HepG2 (cell line): Measurements from ENCODE around the gene SYN1. TPM values are rescaled to one million over a fixed set of nuclear protein-coding genes. Genes with fewer than 3 reads are reported as not detected.

Experiments
- ATAC-seq: fragments of 200-7000 bp; cut with Tn5 transposase; 3 replicates; pipeline ENCODE4 v1.9.1; 2020; ENCODE audit warnings: mild to moderate bottlenecking, moderate library complexity
- BruUV-seq: library from RNA; stranded (reverse); fragments of 400-500 nt; replicated peaks from 2 replicates; lab custom pipeline; 2021; lab: Mats Ljungman, UMichigan
- CTCF ChIA-PET: fragments of 300-600 bp; formaldehyde crosslinking; extraction: SDS; loops from one replicate; lab custom pipeline; 2021; ENCODE audit warnings: low total read pairs, inconsistent platforms, low intra/inter-chr PET ratio; lab: Yijun Ruan, JAX
- POLR2A ChIA-PET: fragments of 350-600 bp; sonication (Branson Sonifier 250); formaldehyde crosslinking; loops from one replicate; lab custom pipeline; 2020; ENCODE audit warnings: antibody characterized with exemption, inconsistent platforms; lab: Yijun Ruan, JAX
- DNase-seq: peaks from one replicate; pipeline ENCODE4 v3.0.0-alpha.2; 2015; ENCODE audit warnings: low spot score
- FAIRE-seq: peaks from 3 replicates; lab custom pipeline; 2011; peaks lifted over from hg19 to GRCh38; lab: Jason Lieb, UNC
- H2AFZ ChIP-seq: one replicate; pipeline ENCODE4 v1.6.1; 2011; ENCODE audit warnings: low read length, inconsistent platforms
- H3K27ac ChIP-seq: fragments of 300-600 bp; 3 replicates; pipeline ENCODE4 v1.8.0; 2011; ENCODE audit warnings: mixed run types, mild to moderate bottlenecking, mixed read lengths, low read length, inconsistent platforms; ENCODE audit not compliant: insufficient read depth; ENCODE audit errors: extremely low read length
- H3K27me3 ChIP-seq, 2 experiments: fragments of 200-600 bp in 1 of 2; 2 replicates in 1 of 2; 3 replicates in 1 of 2; pipeline versions ENCODE4 v1.6.0 to v1.8.0; 2011; ENCODE audit warnings: low read length in 2 of 2, mild to moderate bottlenecking in 2 of 2, moderate library complexity in 2 of 2, inconsistent platforms in 1 of 2; ENCODE audit not compliant: insufficient read depth in 2 of 2, control insufficient read depth in 1 of 2
- H3K36me3 ChIP-seq, 2 experiments: fragments of 200-600 bp in 1 of 2; replicated peaks in 1 of 2; 2 replicates in 1 of 2; 3 replicates in 1 of 2; pipeline versions ENCODE4 v1.5.1 to v1.8.0; 2011; ENCODE audit warnings: low read length in 2 of 2, inconsistent platforms in 1 of 2; ENCODE audit not compliant: insufficient read depth in 2 of 2, control insufficient read depth in 1 of 2
- H3K4me1 ChIP-seq: 2 replicates; pipeline ENCODE4 v1.5.1; 2012; ENCODE audit warnings: low read length, inconsistent platforms; ENCODE audit not compliant: insufficient read depth
- H3K4me2 ChIP-seq: 2 replicates; pipeline ENCODE4 v1.6.0; 2011; ENCODE audit warnings: low read depth, low read length, inconsistent platforms
- H3K4me3 ChIP-seq, 3 experiments: fragments of 200-600 bp in 1 of 3; sonication (generic), shearing (Covaris generic) in 1 of 3; replicated peaks in 1 of 3; 2 replicates each; pipeline ENCODE4 v1.5.1; 2011 to 2016; ENCODE audit warnings: low read length in 3 of 3, inconsistent platforms in 2 of 3, low read depth in 2 of 3, mild to moderate bottlenecking in 2 of 3, control low read depth in 1 of 3, mixed read lengths in 1 of 3; ENCODE audit not compliant: insufficient read depth in 1 of 3
- H3K79me2 ChIP-seq: one replicate; pipeline ENCODE4 v1.6.1; 2011; ENCODE audit warnings: low read length, inconsistent platforms; ENCODE audit not compliant: insufficient read depth
- H3K9ac ChIP-seq: 2 replicates; pipeline ENCODE4 v1.6.0; 2011; ENCODE audit warnings: mild to moderate bottlenecking, low read depth, low read length, inconsistent platforms; ENCODE audit not compliant: insufficient read depth
- H3K9me3 ChIP-seq: 2 replicates; pipeline ENCODE4 v1.5.1; 2012; ENCODE audit warnings: mild to moderate bottlenecking, low read length
- H4K20me1 ChIP-seq: 2 replicates; pipeline ENCODE4 v1.6.0; 2011; ENCODE audit warnings: inconsistent platforms, mild to moderate bottlenecking, low read length, moderate library complexity; ENCODE audit not compliant: insufficient read depth
- ASH2L ChIP-seq: fragments of 300-600, 200-600 bp; sonication (generic); IDR thresholded peaks from 2 replicates; pipeline ENCODE4 v1.7.0; 2017; ENCODE audit warnings: low read depth, mild to moderate bottlenecking, moderate library complexity, mixed read lengths, low read length; ENCODE audit not compliant: insufficient read length
- BRCA1 ChIP-seq: sonication (generic); formaldehyde crosslinking; IDR thresholded peaks from 2 replicates; pipeline ENCODE4 v1.4.0; 2020; ENCODE audit warnings: missing genetic modification reagents
- HCFC1 ChIP-seq: fragments of 150-350 bp; IDR thresholded peaks from 2 replicates; pipeline ENCODE4 v1.6.1; 2014; ENCODE audit warnings: low read depth, low read length
- IKZF5 ChIP-seq: IDR thresholded peaks from 2 replicates; pipeline ENCODE4 v1.6.1; 2018; ENCODE audit warnings: missing genetic modification reagents, mild to moderate bottlenecking, missing compliant biosample characterization
- MLLT10 ChIP-seq: sonication (generic); formaldehyde crosslinking; IDR thresholded peaks from 2 replicates; pipeline ENCODE4 v1.4.0; 2020; ENCODE audit warnings: missing genetic modification reagents
- MYNN ChIP-seq: sonication (generic); formaldehyde crosslinking; IDR thresholded peaks from 2 replicates; pipeline ENCODE4 v1.4.0; 2020; ENCODE audit warnings: mild to moderate bottlenecking, low read depth, missing genetic modification reagents
- MYPOP ChIP-seq: sonication (generic); formaldehyde crosslinking; IDR thresholded peaks from 2 replicates; pipeline ENCODE4 v1.8.1; 2023; ENCODE audit warnings: mild to moderate bottlenecking, moderate library complexity, missing genetic modification reagents
- POLR2AphosphoS2 ChIP-seq: IDR thresholded peaks from 2 replicates; pipeline ENCODE4 v1.6.1; 2011; ENCODE audit warnings: low read depth, low read length, improper control_type of control experiment
- RNF219 ChIP-seq: sonication (generic); formaldehyde crosslinking; IDR thresholded peaks from 2 replicates; pipeline ENCODE4 v1.5.0; 2020; ENCODE audit warnings: mild to moderate bottlenecking, missing genetic modification reagents
- SNAI1 ChIP-seq: sonication (generic); formaldehyde crosslinking; IDR thresholded peaks from 2 replicates; pipeline ENCODE4 v1.5.0; 2020; ENCODE audit warnings: mild to moderate bottlenecking, missing genetic modification reagents, borderline replicate concordance
- TOE1 ChIP-seq: sonication (generic); formaldehyde crosslinking; IDR thresholded peaks from 2 replicates; pipeline ENCODE4 v1.4.0; 2020; ENCODE audit warnings: mild to moderate bottlenecking, missing genetic modification reagents
- ZNF484 ChIP-seq: sonication (generic); formaldehyde crosslinking; IDR thresholded peaks from 2 replicates; pipeline ENCODE4 v1.5.1; 2020; ENCODE audit warnings: mild to moderate bottlenecking, low read depth, missing genetic modification reagents, borderline replicate concordance
- ZNF513 ChIP-seq: sonication (generic); formaldehyde crosslinking; conservative IDR thresholded peaks from 2 replicates; pipeline ENCODE4 v1.5.0; 2020; ENCODE audit warnings: missing genetic modification reagents
- ZNF704 ChIP-seq: sonication (generic); formaldehyde crosslinking; IDR thresholded peaks from 2 replicates; pipeline ENCODE4 v1.8.1; 2023; ENCODE audit warnings: mild to moderate bottlenecking, inconsistent platforms, moderate library complexity, missing genetic modification reagents, borderline replicate concordance
- WGBS: methylation state at CpG from one replicate; pipeline ENCODE4 v1.1.6; 2017; ENCODE audit warnings: low lambda C conversion rate; 5-methylcytosine and 5-hydroxymethylcytosine counted together
- in situ Hi-C: cut with HindIII; loops from 2 replicates; pipeline ENCODE4 v1.10.0; 2017; ENCODE audit warnings: low pct_unique_long_range_greater_than_20kb; ENCODE audit not compliant: extremely low pct_ligation_motif_present
- intact Hi-C: fragments of 100-400 bp; cut with micrococcal nuclease; formaldehyde crosslinking; loops from one replicate; pipeline ENCODE4 v1.10.0; 2022; ENCODE audit not compliant: unreplicated experiment
- polyA plus RNA-seq, 8 experiments: library from polyadenylated mRNA; depleted of rRNA in 3 of 8; stranded (reverse) in 7 of 8; unstranded in 1 of 8; fragments of >200 nt; fragmentation: Illumina TruSeq in 4 of 8; extraction: Trizol in 4 of 8; gene quantifications; 2 replicates each; pipeline versions ENCODE4 v1.2.1 to v1.2.3, GENCODE V29; 2011 to 2016; ENCODE audit warnings: low read depth in 4 of 8, missing spikeins in 1 of 8, mixed read lengths in 1 of 8; ENCODE audit not compliant: insufficient read depth in 1 of 8
- total RNA-seq, 5 experiments: library from RNA; depleted of rRNA; stranded (reverse); fragments of >200 nt; fragmentation: Illumina TruSeq; extraction: Trizol; gene quantifications; 2 replicates each; pipeline ENCODE4 v1.2.3, GENCODE V29; 2016; ENCODE audit warnings: low read depth in 1 of 5

The SYN1 gene
- total and polyA plus RNA-seq, 2 of the 13 experiments (the other 11 are each of a cell fraction or from before 2014, with no cell fraction given) = not detected

- TF ChIP-seq POLR2AphosphoS2 (no peak), BRCA1 (CRISPR knock-in tag) (no peak), ZNF484 (CRISPR knock-in tag) (no peak), HCFC1 (no peak), ASH2L (no peak), ZNF704 (CRISPR knock-in tag) (no peak), MYNN (no peak)
These were observed 32.4 kb downstream of the SYN1 start (continued) for GRCh38 chrX:47587091-47587891.

GRCh38 chrX:47586043-47586787 is 33.4 kb downstream of the SYN1 start:
- no peak for DNase-seq
- no peaks in the 10 kb centered on the region for H4K20me1 ChIP-seq
- H3K9ac ChIP-seq = no peak overlapping the region
- no peaks in the 10 kb centered on the region for H3K9me3 ChIP-seq
- POLR2A ChIA-PET = no interaction called here
- no peak overlapping the region for H2AFZ ChIP-seq
- CTCF ChIA-PET = no interaction called here
- BruUV-seq = no TSS peak
- H3K27ac ChIP-seq = no peak overlapping the region
- no peak for ATAC-seq
- no peak for FAIRE-seq
- no peaks in the 10 kb centered on the region for H3K36me3 ChIP-seq
- no peaks in the 10 kb centered on the region for H3K79me2 ChIP-seq
- WGBS = 83% methylated on average over 2 of the region's 11 CpGs
- in situ Hi-C loops = no loop called here
- peaks cover 6% of the 10 kb centered on the region for H3K4me1 ChIP-seq
- no peaks in the 10 kb centered on the region; a peak in 1 of 5 replicates for H3K27me3 ChIP-seq
- no peak overlapping the region for H3K4me3 ChIP-seq
- intact Hi-C loops = no loop called here
- H3K4me2 ChIP-seq = no peak overlapping the region
- TF ChIP-seq ZNF513 (CRISPR knock-in tag) (no peak), MLLT10 (no peak), RNF219 (CRISPR knock-in tag) (no peak), SNAI1 (CRISPR knock-in tag) (no peak), MYPOP (CRISPR knock-in tag) (no peak), IKZF5 (CRISPR knock-in tag) (no peak), TOE1 (no peak)
